HG02610 (cell line): Measurements from ENCODE around the gene SYT8.
"Not testable (repeated sequence)": the region's sequence is repeated elsewhere in the genome, so short reads cannot be mapped to it uniquely, and the experiment has no call there.

Source experiments
- ATAC-seq: cut with Tn5 transposase; IDR thresholded peaks from one replicate; pipeline ENCODE4 v1.9.1; 2021; ENCODE audit warnings: mild to moderate bottlenecking, moderate library complexity; ENCODE audit not compliant: unreplicated experiment

The SYT8 gene

GRCh38 chr11:1834779-1835670 lies at the start of gene SYT8:
SYT8 (plus strand) TSS chr11:1834990; CDS start chr11:1835106, 116 bp downstream.
- no peak for ATAC-seq

- no peak for ATAC-seq
Measured at GRCh38 chr11:1785749-1786413, 48.9 kb upstream of the SYT8 start.

GRCh38 chr11:1786466-1786865 lies 48.3 kb upstream of the SYT8 start:
- no peak for ATAC-seq

GRCh38 chr11:1791912-1792311 lies 42.9 kb upstream of the SYT8 start:
- no peak for ATAC-seq

GRCh38 chr11:1792461-1792860 lies 42.3 kb upstream of the SYT8 start:
- no peak for ATAC-seq

GRCh38 chr11:1793081-1793480 lies 41.7 kb upstream of the SYT8 start:
- ATAC-seq, result no peak

GRCh38 chr11:1796413-1797011 lies 38.3 kb upstream of the SYT8 start:
- ATAC-seq, result no peak

GRCh38 chr11:1797391-1798125 lies 37.2 kb upstream of the SYT8 start:
- ATAC-seq, result no peak

- ATAC-seq, result no peak
Measured at GRCh38 chr11:1803246-1803645, 31.5 kb upstream of the SYT8 start.

- not testable (repeated sequence) for ATAC-seq
Measured at GRCh38 chr11:1803835-1804519, 30.8 kb upstream of the SYT8 start.

GRCh38 chr11:1805525-1805924 lies 29.3 kb upstream of the SYT8 start:
- no peak for ATAC-seq

- no peak for ATAC-seq
Measured at GRCh38 chr11:1807264-1807995, 27.4 kb upstream of the SYT8 start.

GRCh38 chr11:1810761-1811160 lies 24.0 kb upstream of the SYT8 start:
- no peak for ATAC-seq

GRCh38 chr11:1812274-1812673 lies 22.5 kb upstream of the SYT8 start:
- no peak for ATAC-seq

- ATAC-seq, result no peak
Measured at GRCh38 chr11:1812801-1813200, 22.0 kb upstream of the SYT8 start.

GRCh38 chr11:1813356-1813755 lies 21.4 kb upstream of the SYT8 start:
- not testable (repeated sequence) for ATAC-seq

- no peak for ATAC-seq
Measured at GRCh38 chr11:1814691-1815090, 20.1 kb upstream of the SYT8 start.

- no peak for ATAC-seq
Measured at GRCh38 chr11:1815311-1815710, 19.5 kb upstream of the SYT8 start.

- no peak for ATAC-seq
Measured at GRCh38 chr11:1815751-1816150, 19.0 kb upstream of the SYT8 start.

- ATAC-seq, result no peak
Measured at GRCh38 chr11:1817000-1817399, 17.8 kb upstream of the SYT8 start.
